Measurements from ENCODE around the gene TWNK.

GRCh38 chr10:100999742-101000126, 12.4 kb downstream of the TWNK start, which contains the start of gene LZTS2:
- TF ChIP-seq, protein P1, sequence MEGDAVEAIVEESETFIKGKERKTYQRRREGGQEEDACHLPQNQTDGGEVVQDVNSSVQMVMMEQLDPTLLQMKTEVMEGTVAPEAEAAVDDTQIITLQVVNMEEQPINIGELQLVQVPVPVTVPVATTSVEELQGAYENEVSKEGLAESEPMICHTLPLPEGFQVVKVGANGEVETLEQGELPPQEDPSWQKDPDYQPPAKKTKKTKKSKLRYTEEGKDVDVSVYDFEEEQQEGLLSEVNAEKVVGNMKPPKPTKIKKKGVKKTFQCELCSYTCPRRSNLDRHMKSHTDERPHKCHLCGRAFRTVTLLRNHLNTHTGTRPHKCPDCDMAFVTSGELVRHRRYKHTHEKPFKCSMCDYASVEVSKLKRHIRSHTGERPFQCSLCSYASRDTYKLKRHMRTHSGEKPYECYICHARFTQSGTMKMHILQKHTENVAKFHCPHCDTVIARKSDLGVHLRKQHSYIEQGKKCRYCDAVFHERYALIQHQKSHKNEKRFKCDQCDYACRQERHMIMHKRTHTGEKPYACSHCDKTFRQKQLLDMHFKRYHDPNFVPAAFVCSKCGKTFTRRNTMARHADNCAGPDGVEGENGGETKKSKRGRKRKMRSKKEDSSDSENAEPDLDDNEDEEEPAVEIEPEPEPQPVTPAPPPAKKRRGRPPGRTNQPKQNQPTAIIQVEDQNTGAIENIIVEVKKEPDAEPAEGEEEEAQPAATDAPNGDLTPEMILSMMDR (IDR thresholded peaks at IDR 0.05): peak in 1 of 6 experiments; percentile 6
- no peak for TF ChIP-seq POLR2A (IDR thresholded peaks at IDR 0.05)
